Caco-2 (cell line): ENCODE results near the gene NR6A1. TPM values are rescaled to one million over a fixed set of nuclear protein-coding genes. Genes with fewer than 3 reads are reported as not detected.

Experiments
- BruUV-seq: library from RNA; stranded (reverse); fragments of 400-500 nt; replicated peaks from 2 replicates; lab custom pipeline; 2021; lab: Mats Ljungman, UMichigan
- CTCF ChIA-PET: fragments of 300-600 bp; sonication (Branson Sonifier 250); formaldehyde crosslinking; loops from one replicate; lab custom pipeline; 2022; ENCODE audit warnings: antibody characterized with exemption; lab: Charles Lee
- POLR2A ChIA-PET: fragments of 300-600 bp; sonication (Branson Sonifier 250); formaldehyde crosslinking; loops from one replicate; lab custom pipeline; 2022; ENCODE audit warnings: antibody characterized with exemption; lab: Charles Lee
- DNase-seq, 2 experiments: peaks; one replicate each; pipeline versions ENCODE4 v3.0.0 to v3.0.0-alpha.2; 2020 to 2022
- H3K27me3 ChIP-seq: replicated peaks from 2 replicates; pipeline ENCODE4 v1.6.0; 2011; ENCODE audit warnings: low read length; ENCODE audit not compliant: control insufficient read depth, insufficient read depth
- H3K36me3 ChIP-seq: 2 replicates; pipeline ENCODE4 v1.5.1; 2011; ENCODE audit warnings: low read length; ENCODE audit not compliant: control insufficient read depth, insufficient read depth
- H3K4me1 ChIP-seq: fragments of 250-450 bp; sonication (Bioruptor Pico); 2 replicates; pipeline ENCODE4 v1.5.1; 2020; ENCODE audit warnings: mild to moderate bottlenecking
- H3K4me3 ChIP-seq: 2 replicates; pipeline ENCODE4 v1.5.1; 2011; ENCODE audit warnings: low read depth, mild to moderate bottlenecking, control low read depth, low read length
- H3K9me3 ChIP-seq: fragments of 250-450 bp; sonication (Bioruptor Pico); 2 replicates; pipeline ENCODE4 v1.5.1; 2020; ENCODE audit warnings: mild to moderate bottlenecking, moderate library complexity
- H3K27ac Mint-ChIP-seq: one replicate; pipeline ENCODE4 v1.8.0; 2022; ENCODE audit warnings: mixed read lengths; ENCODE audit not compliant: unreplicated experiment
- H3K27me3 Mint-ChIP-seq: one replicate; pipeline ENCODE4 v1.8.0; 2022; ENCODE audit warnings: mixed read lengths; ENCODE audit not compliant: insufficient read depth, unreplicated experiment
- H3K36me3 Mint-ChIP-seq: one replicate; pipeline ENCODE4 v1.8.0; 2022; ENCODE audit warnings: mild to moderate bottlenecking, mixed read lengths; ENCODE audit not compliant: insufficient read depth, unreplicated experiment
- H3K4me1 Mint-ChIP-seq: one replicate; pipeline ENCODE4 v1.8.0; 2022; ENCODE audit warnings: low read depth, mixed read lengths; ENCODE audit not compliant: unreplicated experiment
- H3K4me3 Mint-ChIP-seq: one replicate; pipeline ENCODE4 v1.8.0; 2022; ENCODE audit warnings: mild to moderate bottlenecking, moderate library complexity, mixed read lengths; ENCODE audit not compliant: unreplicated experiment
- H3K9me3 Mint-ChIP-seq: one replicate; pipeline ENCODE4 v1.8.0; 2022; ENCODE audit warnings: mixed read lengths; ENCODE audit not compliant: unreplicated experiment
- intact Hi-C: fragments of 100-400 bp; cut with micrococcal nuclease; formaldehyde crosslinking; loops from one replicate; pipeline ENCODE4 v1.10.0; 2022; ENCODE audit not compliant: unreplicated experiment
- total RNA-seq: library from RNA; stranded (reverse); gene quantifications from 2 replicates; pipeline ENCODE4 v1.2.3, GENCODE V29; 2022
- TF ChIP-seq, protein P1 (sequence below), 2 experiments: fragments of 200-600 bp in 1 of 2; IDR thresholded peaks; 1 replicate in 1 of 2; 2 replicates in 1 of 2; pipeline versions ENCODE4 v1.5.1 to v1.8.0; 2011 to 2022; ENCODE audit warnings: antibody characterized with exemption in 1 of 2, control low read depth in 1 of 2, inconsistent platforms in 1 of 2, low read depth in 1 of 2, low read length in 1 of 2, mild to moderate bottlenecking in 1 of 2, moderate library complexity in 1 of 2; ENCODE audit not compliant: insufficient read depth in 1 of 2, severe bottlenecking in 1 of 2, unreplicated experiment in 1 of 2

The NR6A1 gene
- total RNA-seq, 1 experiment from 2014 or later: 33.6 TPM

DNA sequence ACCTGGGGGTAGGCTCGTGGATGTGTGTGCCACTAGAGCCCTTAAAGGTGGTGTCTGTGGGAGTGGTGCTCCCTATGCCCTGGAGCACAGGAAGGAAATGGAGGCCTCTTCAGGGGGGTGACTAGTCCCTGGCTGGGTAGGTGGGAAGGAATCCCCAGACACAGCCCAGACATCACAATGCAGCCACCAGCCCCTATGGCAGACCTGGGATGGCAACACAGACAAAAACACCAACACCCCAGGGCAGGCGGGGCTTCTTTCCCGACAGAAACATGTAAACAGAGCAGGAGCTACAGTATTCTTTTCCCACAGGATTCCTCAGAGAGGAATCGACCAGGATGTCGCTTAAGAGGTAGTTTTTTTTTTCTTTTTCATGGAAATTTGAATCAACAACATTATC, 253.5 kb downstream of the NR6A1 start:
- H3K9me3 Mint-ChIP-seq: no peaks in the 10 kb centered on the region
- peaks cover 13% of the 10 kb centered on the region for H3K4me1 Mint-ChIP-seq
- H3K36me3 Mint-ChIP-seq: peaks cover 15% of the 10 kb centered on the region
- Histone ChIP-seq H3K36me3 (no peaks in the 10 kb centered on the region; the same call in 1 of the 2 replicates), H3K4me3 (no peak overlapping the region), H3K27me3 (no peaks in the 10 kb centered on the region), H3K4me1 (no peaks in the 10 kb centered on the region; the same call in none of the 2 replicates), H3K9me3 (no peaks in the 10 kb centered on the region)
- no peak overlapping the region for H3K4me3 Mint-ChIP-seq
- no peaks in the 10 kb centered on the region for H3K27me3 Mint-ChIP-seq
- no peak for DNase-seq
- BruUV-seq: no TSS peak
- intact Hi-C loops: no loop called here
- TF ChIP-seq, protein P1, sequence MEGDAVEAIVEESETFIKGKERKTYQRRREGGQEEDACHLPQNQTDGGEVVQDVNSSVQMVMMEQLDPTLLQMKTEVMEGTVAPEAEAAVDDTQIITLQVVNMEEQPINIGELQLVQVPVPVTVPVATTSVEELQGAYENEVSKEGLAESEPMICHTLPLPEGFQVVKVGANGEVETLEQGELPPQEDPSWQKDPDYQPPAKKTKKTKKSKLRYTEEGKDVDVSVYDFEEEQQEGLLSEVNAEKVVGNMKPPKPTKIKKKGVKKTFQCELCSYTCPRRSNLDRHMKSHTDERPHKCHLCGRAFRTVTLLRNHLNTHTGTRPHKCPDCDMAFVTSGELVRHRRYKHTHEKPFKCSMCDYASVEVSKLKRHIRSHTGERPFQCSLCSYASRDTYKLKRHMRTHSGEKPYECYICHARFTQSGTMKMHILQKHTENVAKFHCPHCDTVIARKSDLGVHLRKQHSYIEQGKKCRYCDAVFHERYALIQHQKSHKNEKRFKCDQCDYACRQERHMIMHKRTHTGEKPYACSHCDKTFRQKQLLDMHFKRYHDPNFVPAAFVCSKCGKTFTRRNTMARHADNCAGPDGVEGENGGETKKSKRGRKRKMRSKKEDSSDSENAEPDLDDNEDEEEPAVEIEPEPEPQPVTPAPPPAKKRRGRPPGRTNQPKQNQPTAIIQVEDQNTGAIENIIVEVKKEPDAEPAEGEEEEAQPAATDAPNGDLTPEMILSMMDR (IDR thresholded peaks at IDR 0.05; ENCODE audit: insufficient read depth in 1 of 2, low read depth in 1 of 2, low read length in 1 of 2, severe bottlenecking in 1 of 2, unreplicated experiment in 1 of 2): no peak
- POLR2A ChIA-PET: no interaction called here
- CTCF ChIA-PET: no interaction called here
- H3K27ac Mint-ChIP-seq: no peak overlapping the region

DNA sequence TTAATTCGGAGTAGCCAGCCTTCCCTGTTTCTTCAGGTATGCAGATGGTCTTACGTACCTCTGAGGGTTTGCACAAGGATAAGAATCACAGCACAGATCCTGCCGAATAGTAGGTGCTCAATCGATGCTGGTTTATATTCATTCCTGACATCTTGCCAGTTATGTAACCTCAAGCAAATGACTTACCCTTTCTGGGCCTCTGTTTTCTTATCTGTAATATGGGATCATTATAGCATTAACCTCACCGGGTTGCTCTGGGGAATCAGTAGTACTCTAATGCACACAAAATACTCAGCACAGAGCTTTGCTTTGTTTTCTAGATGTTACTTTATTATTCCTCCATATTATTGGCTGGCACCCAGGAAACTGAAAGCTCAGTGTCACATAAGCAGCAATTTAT, 256.2 kb downstream of the NR6A1 start:
- DNase-seq: no peak
- Mint-ChIP-seq H3K9me3 (no peaks in the 10 kb centered on the region), H3K27me3 (no peaks in the 10 kb centered on the region), H3K4me1 (peaks cover 7% of the 10 kb centered on the region), H3K4me3 (no peak overlapping the region), H3K36me3 (peaks cover 12% of the 10 kb centered on the region), H3K27ac (no peak overlapping the region)
- TF ChIP-seq, protein P1 (IDR thresholded peaks at IDR 0.05; ENCODE audit: insufficient read depth in 1 of 2, low read depth in 1 of 2, low read length in 1 of 2, severe bottlenecking in 1 of 2, unreplicated experiment in 1 of 2): no peak
- BruUV-seq: no TSS peak
- H3K9me3 ChIP-seq: no peaks in the 10 kb centered on the region
- CTCF ChIA-PET: no interaction called here
- H3K4me3 ChIP-seq: no peak overlapping the region
- intact Hi-C loops: no loop called here
- H3K27me3 ChIP-seq: no peaks in the 10 kb centered on the region
- H3K36me3 ChIP-seq: no peaks in the 10 kb centered on the region
- POLR2A ChIA-PET: no interaction called here
- no peaks in the 10 kb centered on the region for H3K4me1 ChIP-seq

- Mint-ChIP-seq H3K27me3 (no peaks in the 10 kb centered on the region), H3K27ac (no peak overlapping the region), H3K4me1 (peaks cover 6% of the 10 kb centered on the region), H3K4me3 (no peak overlapping the region), H3K9me3 (no peaks in the 10 kb centered on the region), H3K36me3 (peaks cover 9% of the 10 kb centered on the region)
- no peaks in the 10 kb centered on the region for H3K9me3 ChIP-seq
- TF ChIP-seq, protein P1 (IDR thresholded peaks at IDR 0.05; ENCODE audit: insufficient read depth in 1 of 2, low read depth in 1 of 2, low read length in 1 of 2, severe bottlenecking in 1 of 2, unreplicated experiment in 1 of 2): no peak
- DNase-seq: no peak
- no peak overlapping the region for H3K4me3 ChIP-seq
- ChIA-PET POLR2A (no interaction called here), CTCF (no interaction called here)
- no peaks in the 10 kb centered on the region for H3K36me3 ChIP-seq
- no peaks in the 10 kb centered on the region for H3K4me1 ChIP-seq
- BruUV-seq: no TSS peak
- intact Hi-C loops: no loop called here
- H3K27me3 ChIP-seq: no peaks in the 10 kb centered on the region
These were observed 257.0 kb downstream of the NR6A1 start for GRCh38 chr9:124514125-124514524.
